Measurements from ENCODE around the gene KLHL29.
A peak's percentile ranks its signal among the peaks of the same experiment; 100 is the strongest.
"Not testable (repeated sequence)": the region's sequence is repeated elsewhere in the genome, so short reads cannot be mapped to it uniquely, and the experiment has no call there.

The KLHL29 gene

DNA sequence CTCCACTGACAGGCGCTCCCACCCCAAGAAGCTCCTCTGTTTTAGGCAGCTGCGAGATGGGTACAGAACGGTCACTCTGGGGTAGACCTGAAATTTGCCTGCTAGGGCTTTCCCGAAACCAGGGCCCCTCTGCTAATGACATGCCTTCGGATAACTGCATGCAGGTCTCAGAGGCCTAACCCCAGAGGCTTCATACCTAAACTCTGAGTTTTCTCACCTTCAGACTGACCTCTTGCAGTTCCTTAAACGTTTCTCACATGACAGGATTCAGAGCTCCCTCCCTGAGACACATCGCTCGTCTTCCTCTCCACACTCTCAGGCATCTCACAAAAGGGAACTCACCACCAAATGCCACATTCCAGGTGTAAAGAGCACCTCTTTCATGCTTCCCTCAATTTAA, 11.3 kb upstream of the KLHL29 start:
- no peak for DNase-seq

- DNase-seq, result peak; percentile 60 to 85
These were observed 9.5 kb upstream of the KLHL29 start for GRCh38 chr2:23375448-23375847.

DNA sequence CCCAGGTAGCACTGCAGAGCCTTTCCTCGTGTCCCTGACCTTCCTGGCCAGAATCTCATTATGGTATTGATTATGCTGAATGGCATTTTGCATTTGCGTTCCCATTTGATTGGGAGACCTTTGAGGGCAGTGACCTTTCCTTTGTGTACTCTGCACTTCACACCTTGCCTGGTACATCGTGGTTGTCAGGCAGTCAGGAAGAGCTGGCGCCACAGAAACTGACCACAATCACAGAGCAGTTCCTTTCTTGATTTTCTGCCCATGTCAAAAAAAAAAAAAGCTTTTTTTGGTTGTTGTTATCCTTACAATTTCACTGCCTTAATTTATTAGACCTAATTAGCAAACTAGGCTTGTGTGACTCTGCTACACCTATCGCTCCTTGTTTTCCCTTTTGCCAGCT, 8.9 kb upstream of the KLHL29 start:
- DNase-seq, result no peak

GRCh38 chr2:23376972-23377371, 8.0 kb upstream of the KLHL29 start:
- DNase-seq, result no peak

DNA sequence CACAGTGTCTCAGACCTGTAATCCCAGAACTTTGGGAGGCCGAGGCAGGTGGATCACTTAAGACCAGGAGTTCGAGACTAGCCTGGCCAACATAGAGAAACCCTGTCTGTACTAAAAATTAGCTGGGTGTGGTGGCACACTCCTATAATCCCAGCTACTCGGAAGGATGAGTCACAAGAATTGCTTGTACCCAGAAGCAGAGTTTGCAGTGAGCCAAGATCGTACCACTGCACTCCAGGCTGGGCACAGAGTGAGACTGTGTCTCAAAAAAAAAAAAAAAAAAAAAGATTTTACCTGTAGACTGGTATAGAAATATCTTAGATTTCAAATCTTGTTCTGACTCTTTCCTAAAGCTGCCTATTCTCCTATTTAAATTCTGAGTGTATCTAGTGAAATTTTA, 7.2 kb upstream of the KLHL29 start:
- no peak for DNase-seq

DNA sequence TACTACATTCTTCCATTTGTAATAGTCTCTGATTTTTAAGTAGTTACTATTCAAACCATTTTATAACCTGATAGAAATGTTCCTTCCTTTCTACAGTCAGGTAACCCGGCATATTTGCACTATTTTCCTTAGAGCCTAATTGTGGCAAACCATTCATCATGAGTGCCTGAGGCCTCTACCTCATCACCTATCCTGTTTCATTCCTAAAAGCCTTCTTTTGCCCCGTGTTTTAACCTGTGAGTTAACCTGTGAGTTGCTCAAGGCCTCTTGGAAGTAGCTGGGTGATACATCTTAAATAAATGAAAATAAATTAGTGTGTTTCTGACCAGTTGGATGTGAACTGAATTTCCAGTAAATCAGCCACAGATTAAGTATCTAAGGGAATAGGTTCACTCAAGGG, 6.5 kb upstream of the KLHL29 start:
- no peak for DNase-seq

GRCh38 chr2:23379220-23379695, 5.7 kb upstream of the KLHL29 start:
- DNase-seq, result no peak

DNA sequence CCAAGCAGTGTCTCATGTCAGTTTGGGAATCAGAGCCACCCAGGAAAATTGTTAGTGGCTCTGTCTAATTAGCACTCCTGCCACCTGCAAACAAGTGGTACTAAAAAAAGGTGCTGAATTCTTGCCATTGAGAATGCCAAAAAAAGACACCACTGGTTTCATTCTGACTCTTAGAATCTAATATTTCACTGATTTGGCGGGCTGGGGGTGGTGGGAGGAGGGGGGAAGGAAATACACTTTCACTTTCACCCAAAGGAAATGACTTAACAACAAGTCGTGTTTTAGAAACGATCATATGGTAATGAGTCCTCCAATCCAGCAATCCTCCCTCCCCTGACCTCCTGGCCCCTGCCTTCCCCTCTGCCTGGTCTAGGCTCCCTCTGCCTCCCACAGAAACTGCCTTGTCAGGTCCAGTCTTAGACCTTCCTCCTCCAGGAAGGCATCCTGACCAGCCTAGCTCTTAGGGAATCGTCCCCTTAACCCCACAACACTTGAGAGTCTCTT, 4.4 kb upstream of the KLHL29 start:
- DNase-seq, result no peak

DNA sequence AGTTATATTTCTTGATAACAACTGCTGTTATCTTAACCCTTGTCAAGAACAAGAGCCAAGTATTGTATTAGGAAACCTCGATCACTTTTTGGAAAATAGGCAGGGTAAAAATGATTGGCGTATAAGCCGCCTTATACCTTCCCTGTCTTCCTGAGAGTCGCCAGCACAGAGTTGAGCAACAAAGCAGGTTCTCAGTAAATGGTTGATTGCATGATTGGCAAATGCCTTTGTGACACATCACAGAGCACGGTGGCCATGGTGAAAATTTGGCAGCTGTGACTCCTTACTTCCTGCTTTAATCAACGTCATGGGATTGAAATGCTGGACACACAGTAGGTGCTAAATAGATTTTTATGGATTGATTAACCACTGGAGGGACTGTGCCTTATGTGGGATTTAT, 3.9 kb upstream of the KLHL29 start:
- DNase-seq, result no peak

DNA sequence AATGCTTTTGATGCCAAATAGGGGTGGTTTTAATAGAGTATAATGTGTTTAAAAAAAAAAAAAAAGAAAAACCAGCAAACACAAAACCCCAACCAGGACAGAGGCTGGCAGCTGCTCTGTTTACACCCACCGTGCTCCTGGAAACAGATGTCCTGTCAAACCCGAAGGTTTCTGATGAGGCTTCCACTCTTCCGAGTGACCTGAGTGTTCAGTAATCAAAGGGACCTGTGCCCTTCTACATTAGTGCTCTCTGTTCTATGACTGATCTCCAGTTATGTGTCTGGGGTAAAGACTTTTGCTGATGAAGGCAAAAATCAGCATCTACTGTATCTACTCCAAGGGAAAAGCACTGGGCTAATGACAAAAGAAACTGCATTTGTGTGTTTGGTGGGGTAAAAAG, 3.5 kb upstream of the KLHL29 start:
- no peak for DNase-seq

DNA sequence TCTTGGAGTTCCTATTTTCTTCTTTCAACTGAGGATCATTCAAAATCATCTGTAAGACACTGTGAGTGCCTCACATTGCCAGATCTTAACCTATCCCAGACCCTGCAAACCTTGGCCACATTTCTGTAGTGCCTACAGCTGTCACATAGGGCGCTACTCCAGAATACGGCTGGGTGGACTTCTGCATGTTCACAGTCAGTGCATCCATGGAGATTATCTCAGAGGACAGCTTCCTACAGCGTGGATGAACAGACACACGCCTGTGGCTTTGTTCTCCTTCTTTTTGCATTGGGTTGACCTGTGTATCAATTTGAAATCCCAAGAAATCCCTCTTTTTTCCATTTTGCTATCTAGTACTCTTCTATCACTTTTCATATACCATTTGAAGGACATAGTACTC, 1.9 kb upstream of the KLHL29 start:
- DNase-seq, result no peak

GRCh38 chr2:23385351-23385747, 370 bp downstream of the KLHL29 start:
- DNase-seq, result peak in 1 of 2 experiments; percentile 56

DNA sequence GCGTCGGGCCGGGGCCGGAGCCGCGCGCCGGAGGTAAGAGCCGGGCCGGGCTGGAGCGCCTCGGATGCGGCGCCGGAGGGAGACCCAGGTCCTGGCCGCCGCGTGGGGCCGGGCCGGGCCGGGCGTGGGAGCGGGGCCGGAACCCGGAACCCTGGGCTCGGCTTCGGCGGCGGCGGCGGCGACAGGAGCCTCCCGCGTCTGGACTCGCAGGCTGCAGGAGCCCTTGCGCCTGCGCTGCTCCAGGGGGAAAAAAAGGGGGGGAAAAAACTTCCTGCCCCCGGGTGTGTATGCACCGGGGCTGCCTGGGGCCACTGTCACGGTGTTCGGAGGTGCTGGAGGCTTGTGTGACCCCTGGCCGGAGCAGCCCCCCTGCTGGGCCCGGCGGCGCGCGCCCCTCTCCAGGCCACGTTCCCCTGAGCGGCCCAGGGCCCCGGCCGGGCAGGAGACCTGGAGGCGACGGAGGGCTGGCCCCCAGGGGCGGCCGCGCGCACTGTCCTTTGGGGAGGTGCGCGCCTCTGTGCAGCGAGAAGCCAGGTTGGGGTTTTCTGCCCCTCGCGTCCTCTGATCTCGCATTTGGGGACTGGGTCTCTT, 864 bp downstream of the KLHL29 start:
- peak in 1 of 2 experiments; percentile 51 for DNase-seq

GRCh38 chr2:23386339-23387220, 1.6 kb downstream of the KLHL29 start:
- peak in 1 of 2 experiments; percentile 63 for DNase-seq

DNA sequence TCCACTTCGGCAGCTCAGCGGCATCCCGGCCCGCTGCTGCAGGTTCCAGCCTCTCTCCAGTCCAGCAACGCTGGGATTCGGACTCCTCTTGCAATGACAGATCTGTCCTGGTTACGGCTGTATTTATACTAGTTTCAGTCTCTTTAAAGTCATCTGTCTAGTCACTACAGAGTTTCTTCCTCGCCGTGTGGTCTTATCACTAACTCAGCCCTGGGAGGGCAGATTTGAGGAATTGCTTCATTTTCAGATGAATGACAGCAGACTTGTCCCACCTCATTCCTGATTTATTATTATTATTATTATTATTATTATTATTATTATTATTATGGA, 2.2 kb downstream of the KLHL29 start:
- no peak for DNase-seq

DNA sequence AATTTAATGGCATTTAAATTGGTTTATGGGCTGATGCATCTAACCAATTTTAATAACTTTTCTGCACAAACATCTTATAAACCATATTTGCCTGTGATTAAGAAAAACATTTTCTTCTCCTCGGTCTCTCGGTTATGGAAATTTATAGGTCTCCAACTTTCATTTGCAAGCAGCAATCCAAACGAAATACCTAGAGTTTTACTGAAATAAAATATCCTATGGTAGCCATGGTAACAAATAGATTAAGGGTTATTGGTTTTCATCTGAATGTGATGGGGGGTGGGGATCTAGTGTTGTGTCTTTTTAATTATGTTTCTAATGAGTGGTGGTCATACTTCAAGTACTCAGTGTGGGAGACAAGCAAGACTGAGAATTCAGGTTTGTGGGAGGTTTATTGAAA, 2.9 kb downstream of the KLHL29 start:
- no peak for DNase-seq

DNA sequence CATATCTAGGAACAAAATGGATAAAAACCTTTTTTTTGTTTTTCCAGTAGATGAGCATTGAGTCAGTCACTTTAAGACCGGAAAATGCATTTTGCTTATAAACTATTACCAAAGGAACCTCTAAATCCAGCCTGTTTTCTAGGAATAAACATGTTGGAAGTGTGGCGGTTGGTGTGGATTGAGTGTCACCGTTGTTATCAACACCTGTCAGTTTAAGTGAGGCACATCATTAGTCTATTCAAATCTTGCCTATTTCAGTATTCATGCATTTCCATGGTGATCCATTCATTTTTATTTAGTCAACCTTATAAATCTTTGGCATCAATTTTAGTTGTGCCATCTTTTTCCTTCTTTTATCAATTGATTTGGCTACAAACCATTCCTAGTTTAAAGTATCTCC, 3.3 kb downstream of the KLHL29 start:
- DNase-seq, result no peak

- DNase-seq, result no peak
These were observed 4.0 kb downstream of the KLHL29 start for GRCh38 chr2:23388756-23389514.

DNA sequence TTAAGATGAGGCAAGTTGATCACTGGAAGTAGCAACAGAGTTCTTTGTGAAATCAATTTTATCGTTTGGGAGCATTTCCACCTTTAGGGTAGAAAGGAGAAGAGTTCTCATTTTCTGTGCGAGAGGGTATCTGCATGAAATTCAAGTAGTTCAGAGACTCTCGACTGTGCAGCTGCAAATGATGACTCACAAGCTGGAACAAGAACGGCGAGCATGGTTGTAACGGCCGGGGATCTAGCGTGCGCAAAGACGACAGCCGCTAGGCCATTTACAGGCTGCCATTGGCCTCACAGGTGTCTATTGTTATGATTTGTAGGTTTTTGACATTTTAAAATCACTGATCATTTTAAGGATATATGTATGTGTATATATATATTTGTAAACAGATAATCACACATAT, 5.2 kb downstream of the KLHL29 start:
- DNase-seq, result no peak

DNA sequence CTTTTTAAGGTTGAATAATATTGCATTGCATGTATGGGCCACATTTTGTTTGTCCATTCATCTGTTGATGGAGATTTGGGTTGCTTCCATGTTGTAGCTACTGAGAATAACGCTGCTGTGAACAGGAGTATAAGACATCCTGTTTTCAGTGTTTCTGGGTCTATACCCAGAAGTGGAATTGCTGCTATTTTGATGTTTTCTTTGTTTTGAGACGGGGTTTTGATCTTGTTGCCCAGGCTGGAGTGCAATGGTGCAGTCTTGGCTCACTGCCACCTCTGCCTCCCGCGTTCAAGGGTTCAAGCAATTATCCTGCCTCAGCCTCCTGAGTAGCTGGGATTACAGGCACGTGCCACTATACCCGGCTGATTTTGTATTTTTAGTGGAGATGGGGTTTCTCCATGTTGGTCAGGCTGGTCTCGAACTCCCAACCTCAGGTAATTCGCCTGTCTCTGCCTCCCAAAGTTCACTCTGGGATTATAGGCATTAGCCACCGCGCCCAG, 6.3 kb downstream of the KLHL29 start:
- DNase-seq, result not testable (repeated sequence)

DNA sequence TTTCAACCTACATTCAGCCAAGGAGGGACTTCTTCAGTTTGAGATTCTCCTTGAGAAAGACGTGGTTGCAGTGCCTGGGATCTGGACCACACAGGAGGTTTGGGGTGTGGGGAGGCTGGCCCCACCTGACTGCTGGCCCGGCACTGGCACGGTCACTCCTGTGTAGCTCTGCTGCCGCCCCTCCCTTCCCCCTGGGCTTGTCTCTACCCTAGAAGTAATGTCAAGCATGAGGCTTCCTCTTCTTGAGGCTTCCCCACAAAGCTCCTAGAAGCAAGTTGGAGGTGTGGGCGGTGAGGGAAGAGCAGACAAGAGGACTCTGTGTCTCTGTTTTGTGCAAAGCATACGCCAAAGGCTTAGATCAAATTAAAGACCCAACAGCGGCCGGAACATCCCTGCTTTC, 8.7 kb downstream of the KLHL29 start:
- no peak for DNase-seq

GRCh38 chr2:23394700-23395099, 9.7 kb downstream of the KLHL29 start:
- no peak for DNase-seq

DNA sequence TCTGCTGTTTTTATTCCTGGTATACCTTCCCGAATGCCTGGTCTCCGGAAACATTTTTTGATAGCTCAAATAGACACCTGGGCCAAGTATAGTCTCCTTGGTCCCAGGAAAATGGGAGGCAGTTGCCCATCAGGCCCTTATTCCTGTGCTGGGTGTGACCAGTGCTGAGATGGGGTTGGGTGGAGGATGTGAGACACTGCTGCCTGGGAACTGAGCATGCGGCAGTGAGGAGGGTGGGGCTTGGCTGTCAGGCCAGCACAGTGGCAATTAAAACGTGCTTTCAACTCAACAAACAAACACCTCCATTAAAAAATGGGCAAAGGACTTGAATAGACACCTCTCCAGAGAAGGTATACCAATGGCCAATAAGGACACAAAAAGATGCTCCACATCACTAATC, 12.5 kb downstream of the KLHL29 start:
- no peak for DNase-seq

All from NCI-H524 (cell line).